ACC112 (cell line): ENCODE data around the gene LHX3.

Experiments
- H2AFZ ChIP-seq: fragments of 200-600 bp; sonication (generic); one replicate; pipeline ENCODE4 v1.6.0; 2017; ENCODE audit warnings: antibody characterized with exemption, low read length; ENCODE audit not compliant: unreplicated experiment
- H3K27ac ChIP-seq: fragments of 200-600 bp; sonication (generic); 2 replicates; pipeline ENCODE4 v1.5.1; 2014; ENCODE audit warnings: low read depth, mild to moderate bottlenecking, antibody characterized with exemption, low read length, moderate library complexity
- H3K27me3 ChIP-seq: fragments of 200-600 bp; sonication (generic); 2 replicates; pipeline ENCODE4 v1.6.1; 2014; ENCODE audit warnings: mild to moderate bottlenecking, antibody characterized with exemption, low read length, moderate library complexity, mixed read lengths; ENCODE audit not compliant: insufficient read depth
- H3K36me3 ChIP-seq: fragments of 200-600 bp; sonication (generic); 2 replicates; pipeline ENCODE4 v1.6.1; 2016; ENCODE audit warnings: mild to moderate bottlenecking, antibody characterized with exemption, low read length, moderate library complexity, mixed read lengths; ENCODE audit not compliant: insufficient read depth
- H3K4me1 ChIP-seq: fragments of 200-600 bp; sonication (generic); one replicate; pipeline ENCODE4 v1.6.1; 2016; ENCODE audit warnings: low read length, mixed read lengths; ENCODE audit not compliant: insufficient read depth, unreplicated experiment, control insufficient read depth
- H3K4me3 ChIP-seq: fragments of 200-600 bp; sonication (generic); 2 replicates; pipeline ENCODE4 v1.5.1; 2014; ENCODE audit warnings: mild to moderate bottlenecking, low read depth, low read length
- H3K79me2 ChIP-seq: fragments of 200-600 bp; sonication (generic); one replicate; pipeline ENCODE4 v1.6.0; 2016; ENCODE audit warnings: low read length; ENCODE audit not compliant: control insufficient read depth, unreplicated experiment, insufficient read depth

Gene LHX3

DNA sequence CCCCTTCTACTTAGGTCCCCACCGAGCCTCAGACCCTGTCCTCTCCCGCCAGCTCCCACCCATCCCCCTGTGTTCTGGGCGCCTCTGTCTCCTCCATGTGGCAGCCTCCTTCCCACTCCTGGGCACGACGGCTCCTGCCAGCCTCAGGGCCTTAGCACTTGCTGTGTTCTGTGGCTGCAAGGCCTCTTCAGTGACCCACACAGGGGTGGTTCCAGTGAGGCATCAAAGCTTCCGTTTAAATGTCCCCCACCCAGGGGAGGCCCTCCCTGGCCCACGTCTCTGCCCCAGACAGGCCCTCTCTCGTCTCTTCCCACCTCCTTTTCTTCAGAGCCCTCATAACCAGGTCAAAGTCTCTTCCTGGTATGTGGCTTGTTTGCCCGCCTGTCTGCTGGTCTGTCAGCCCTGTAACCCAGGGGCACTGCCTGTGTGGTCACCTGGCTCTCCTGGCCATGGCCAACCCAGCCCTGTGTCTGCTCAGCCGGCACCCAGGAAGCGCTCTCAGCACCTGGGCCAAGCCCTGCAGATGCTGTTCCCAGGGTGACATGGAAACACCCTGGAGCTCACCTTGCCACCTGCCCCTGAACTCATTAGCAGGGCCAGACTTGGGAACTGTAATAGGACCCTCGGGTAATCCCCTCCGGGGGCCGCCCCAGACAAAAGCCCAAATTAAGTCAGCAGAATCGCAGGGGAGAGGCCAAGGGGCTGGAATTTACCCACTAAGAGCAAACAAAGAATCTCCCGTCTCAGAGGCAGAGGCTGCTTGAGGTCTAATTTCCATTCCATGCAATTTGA, 33.7 kb downstream of the LHX3 start:
- H3K4me3 ChIP-seq, result no peak overlapping the region
- peaks cover 25% of the 10 kb centered on the region for H3K27me3 ChIP-seq
- H3K36me3 ChIP-seq, result no peaks in the 10 kb centered on the region
- no peak overlapping the region for H3K27ac ChIP-seq
- no peaks in the 10 kb centered on the region for H3K4me1 ChIP-seq
- no peak overlapping the region for H2AFZ ChIP-seq
- no peaks in the 10 kb centered on the region for H3K79me2 ChIP-seq

DNA sequence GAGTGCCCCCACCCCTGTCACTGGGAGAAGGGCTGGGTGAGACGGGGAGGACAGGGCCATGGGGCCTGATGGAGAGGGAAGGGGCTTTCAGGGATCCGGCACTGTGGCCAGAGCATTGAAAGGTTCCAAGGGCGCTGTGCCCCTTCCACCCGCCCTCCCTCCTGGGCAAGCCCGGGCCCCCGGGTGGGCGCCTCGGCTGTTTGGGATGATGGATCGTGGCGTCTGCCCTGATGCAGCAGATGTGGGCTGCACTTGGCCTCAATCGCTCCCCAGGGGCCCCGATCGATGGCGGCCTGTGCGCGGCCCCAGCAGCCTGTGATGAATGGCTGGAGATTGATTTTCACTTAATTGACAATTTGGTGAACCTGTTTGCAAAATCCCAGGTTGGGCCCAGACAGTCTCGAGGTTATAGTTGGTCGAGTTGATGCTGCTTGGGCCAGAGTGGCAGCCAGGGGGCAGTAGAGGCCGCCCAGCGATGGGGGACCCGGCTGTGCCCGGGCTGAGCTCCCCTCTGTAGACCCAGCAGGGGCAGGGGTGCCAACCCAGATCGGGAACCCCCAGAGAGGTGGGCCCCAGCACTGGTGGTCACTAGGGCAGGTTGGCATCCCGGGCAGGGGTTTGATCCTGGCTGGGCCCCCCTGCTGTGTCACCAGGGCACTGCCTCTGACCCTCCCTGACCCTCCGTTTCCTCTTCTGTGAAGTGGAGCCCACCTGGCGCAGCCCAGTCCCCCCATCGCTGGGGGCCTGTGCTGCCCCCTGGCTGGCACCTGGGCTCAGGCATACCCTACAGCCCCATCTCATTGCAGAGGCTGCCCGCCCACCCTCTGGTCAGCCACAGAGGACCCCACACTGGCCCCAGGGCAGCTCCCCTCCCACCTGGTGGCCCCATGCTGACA, 34.7 kb downstream of the LHX3 start:
- H3K4me3 ChIP-seq, result no peak overlapping the region
- H3K27me3 ChIP-seq, result peaks cover 29% of the 10 kb centered on the region
- H3K79me2 ChIP-seq, result no peaks in the 10 kb centered on the region
- no peaks in the 10 kb centered on the region for H3K36me3 ChIP-seq
- no peaks in the 10 kb centered on the region for H3K4me1 ChIP-seq
- H2AFZ ChIP-seq, result no peak overlapping the region
- H3K27ac ChIP-seq, result no peak overlapping the region

DNA sequence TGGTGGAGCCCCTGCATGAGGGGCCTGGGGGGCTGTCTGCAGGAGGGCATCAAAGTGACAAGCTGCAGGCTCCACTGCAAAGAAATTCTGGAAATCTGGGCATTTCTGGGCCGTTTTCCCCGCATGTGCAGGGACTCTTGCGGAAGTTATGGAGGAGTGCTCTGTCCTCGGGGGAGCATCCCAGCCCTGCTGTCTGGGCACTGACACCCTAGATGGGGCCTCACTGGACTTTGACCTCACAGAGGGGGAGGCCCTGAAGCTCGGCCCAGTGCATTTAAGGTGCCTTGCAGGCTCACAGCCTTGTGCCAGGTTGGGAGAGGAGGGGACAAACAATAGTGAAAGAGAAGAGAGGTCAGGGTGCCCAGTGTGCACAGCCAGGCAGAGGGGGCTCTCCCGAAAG, 35.4 kb downstream of the LHX3 start:
- no peak overlapping the region for H3K27ac ChIP-seq
- H3K4me1 ChIP-seq, result no peaks in the 10 kb centered on the region
- H3K27me3 ChIP-seq, result peaks cover 29% of the 10 kb centered on the region
- no peak overlapping the region for H3K4me3 ChIP-seq
- H2AFZ ChIP-seq, result no peak overlapping the region
- H3K79me2 ChIP-seq, result no peaks in the 10 kb centered on the region
- no peaks in the 10 kb centered on the region for H3K36me3 ChIP-seq

DNA sequence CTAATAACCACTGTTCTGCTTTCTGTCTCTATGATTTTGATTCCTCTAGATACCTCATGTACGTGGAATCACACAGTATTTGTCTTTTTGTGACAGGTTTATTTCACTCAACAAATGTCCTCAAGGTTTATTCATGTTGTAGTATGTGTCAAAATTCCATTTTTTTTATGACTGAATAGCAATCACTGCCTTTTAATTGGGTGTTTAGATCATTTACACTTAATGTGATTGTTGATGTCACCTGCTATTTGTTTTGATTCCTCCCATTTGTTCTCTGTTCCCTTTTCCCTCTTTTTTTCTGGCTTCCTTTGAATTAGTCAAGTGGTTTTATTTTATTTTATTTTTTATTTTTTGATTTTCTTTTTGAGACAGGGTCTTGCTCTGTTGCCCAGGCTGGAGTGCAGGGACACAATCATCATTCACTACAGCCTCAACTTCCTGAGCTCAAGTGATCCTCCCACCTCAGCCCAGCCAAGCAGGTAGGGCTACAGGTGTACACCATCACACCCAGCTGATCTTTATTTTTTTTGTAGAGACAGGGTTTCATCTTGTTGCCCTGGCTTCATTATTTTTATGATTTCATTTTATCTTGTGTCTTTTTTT, 41.6 kb downstream of the LHX3 start:
- Histone ChIP-seq H3K4me3 (no peak overlapping the region), H3K27me3 (peaks cover 13% of the 10 kb centered on the region), H3K27ac (no peak overlapping the region), H3K4me1 (no peaks in the 10 kb centered on the region), H3K36me3 (no peaks in the 10 kb centered on the region), H2AFZ (no peak overlapping the region), H3K79me2 (no peaks in the 10 kb centered on the region)

DNA sequence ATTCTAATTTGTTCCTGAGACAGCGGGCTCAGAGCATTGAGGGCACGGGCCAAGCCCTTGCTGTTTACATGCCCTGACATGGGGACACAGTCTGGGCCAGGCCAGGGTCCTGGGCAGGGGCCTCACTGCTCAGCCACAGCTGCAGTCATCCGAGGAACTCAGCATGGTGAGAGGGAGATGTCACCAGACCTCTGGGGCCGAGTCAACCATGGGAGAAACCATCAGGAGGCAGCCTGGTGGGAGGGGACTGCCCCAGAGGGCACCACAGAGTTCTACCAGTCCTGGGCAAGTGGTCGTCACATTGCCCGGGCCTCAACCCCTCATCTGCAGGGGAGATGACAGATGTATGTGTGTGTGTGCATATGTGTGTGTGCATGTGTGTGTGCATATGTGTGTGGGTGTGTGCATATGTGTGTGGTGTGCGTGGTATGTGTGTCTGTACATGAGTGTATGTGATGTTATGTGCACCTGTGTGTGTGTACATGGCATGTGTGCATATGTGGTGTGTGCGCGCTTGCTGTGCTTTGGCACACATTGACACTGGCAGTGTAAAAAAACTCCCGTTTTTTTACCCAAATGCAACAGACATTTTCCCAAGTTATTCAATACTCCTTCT, 43.8 kb downstream of the LHX3 start:
- peaks cover 3% of the 10 kb centered on the region for H3K4me1 ChIP-seq
- H3K79me2 ChIP-seq, result no peaks in the 10 kb centered on the region
- H3K4me3 ChIP-seq, result no peak overlapping the region

DNA sequence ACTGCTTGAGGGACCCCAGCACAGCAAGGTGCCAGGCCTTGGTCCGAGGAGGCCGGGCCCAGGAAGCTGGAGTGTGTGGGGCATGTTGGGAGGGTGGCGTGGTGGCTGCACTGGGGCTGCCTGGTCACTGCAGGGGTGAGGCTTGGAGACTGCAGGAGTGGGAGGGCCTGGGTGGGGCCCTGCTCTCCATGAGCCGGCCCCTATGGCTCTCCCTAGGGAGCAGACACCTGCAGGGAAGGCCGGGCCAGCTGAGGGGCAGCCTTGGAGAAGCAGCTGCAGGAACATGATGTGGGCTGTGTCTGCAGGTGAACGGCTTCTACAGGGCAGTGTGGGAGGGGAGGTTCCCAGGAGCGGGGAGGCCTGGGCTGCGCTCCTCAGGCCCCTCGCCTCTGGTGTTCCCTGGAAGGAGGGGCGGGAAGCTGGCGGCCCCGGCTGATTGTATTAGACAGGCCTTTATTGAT, 44.5 kb downstream of the LHX3 start:
- Histone ChIP-seq H3K27ac (no peak overlapping the region), H2AFZ (no peak overlapping the region), H3K27me3 (peaks cover 16% of the 10 kb centered on the region), H3K79me2 (no peaks in the 10 kb centered on the region), H3K4me1 (peaks cover 3% of the 10 kb centered on the region), H3K36me3 (no peaks in the 10 kb centered on the region), H3K4me3 (no peak overlapping the region)

More for the DNA sequence above, 43.8 kb downstream of the LHX3 start:
- Histone ChIP-seq H3K36me3 (no peaks in the 10 kb centered on the region), H2AFZ (no peak overlapping the region), H3K27ac (no peak overlapping the region), H3K27me3 (peaks cover 19% of the 10 kb centered on the region)

DNA sequence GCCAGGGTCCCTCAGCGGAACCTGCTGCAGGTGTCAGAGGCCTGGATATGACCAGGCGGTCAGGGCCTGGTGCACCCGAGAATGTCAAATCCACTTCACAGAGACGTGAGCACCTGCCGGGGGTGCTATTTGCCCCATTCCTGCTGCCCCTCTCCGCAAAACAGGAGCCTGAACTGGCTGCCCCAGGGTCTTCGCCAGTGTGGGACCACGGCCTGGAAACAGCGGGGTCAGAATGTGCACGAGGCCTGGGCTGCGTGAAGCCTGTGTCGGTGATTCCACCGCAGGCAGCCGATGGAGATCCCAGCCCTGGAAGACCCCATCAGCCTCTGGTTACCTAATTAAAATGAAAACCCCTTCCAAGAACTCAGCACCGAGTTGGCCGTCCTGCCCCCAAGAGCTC, 45.1 kb downstream of the LHX3 start:
- peaks cover 3% of the 10 kb centered on the region for H3K4me1 ChIP-seq
- no peaks in the 10 kb centered on the region for H3K79me2 ChIP-seq
- no peak overlapping the region for H2AFZ ChIP-seq
- no peaks in the 10 kb centered on the region for H3K36me3 ChIP-seq
- H3K27ac ChIP-seq, result no peak overlapping the region
- no peak overlapping the region for H3K4me3 ChIP-seq
- peaks cover 16% of the 10 kb centered on the region for H3K27me3 ChIP-seq

DNA sequence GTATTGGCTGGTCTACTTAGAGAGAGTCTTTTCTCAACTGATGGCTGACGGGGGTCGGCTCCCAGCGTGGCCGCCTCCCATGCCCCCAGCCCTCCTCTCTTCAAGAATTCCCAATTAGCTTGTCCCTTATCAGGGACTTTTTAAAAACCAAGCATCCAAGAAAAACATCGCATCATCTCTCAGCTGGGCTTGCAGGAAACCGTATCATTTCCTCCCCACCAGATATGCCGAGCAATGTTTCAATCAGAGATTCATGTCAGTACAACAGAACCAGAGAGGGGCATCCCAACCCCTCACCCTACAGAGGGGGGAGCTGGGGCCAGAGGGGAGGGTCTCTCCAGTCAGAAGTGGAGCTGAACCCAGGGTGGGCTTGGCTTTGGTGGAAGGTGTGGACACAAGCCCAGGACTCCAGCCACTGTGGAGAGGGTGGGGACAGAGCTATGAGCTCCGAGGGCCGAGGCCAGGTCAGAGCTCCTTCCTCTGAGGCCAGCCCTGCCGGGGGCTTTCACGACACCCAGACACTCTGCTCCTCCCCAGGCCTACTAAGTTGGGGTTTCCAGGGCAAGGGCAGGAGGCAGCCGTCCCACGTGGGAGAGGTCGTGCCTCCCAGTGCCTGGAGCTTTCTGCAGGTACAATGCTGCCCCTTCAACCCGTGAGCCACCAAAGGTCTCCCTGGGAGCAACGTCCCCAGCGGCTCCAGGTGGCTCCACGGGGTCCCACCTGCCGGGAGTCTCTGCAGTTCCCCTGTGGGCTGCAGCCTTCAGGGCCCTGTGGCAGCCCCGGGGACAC, 47.3 kb downstream of the LHX3 start:
- Histone ChIP-seq H3K79me2 (no peaks in the 10 kb centered on the region), H3K4me1 (peaks cover 3% of the 10 kb centered on the region), H3K4me3 (no peak overlapping the region), H3K36me3 (no peaks in the 10 kb centered on the region), H2AFZ (no peak overlapping the region), H3K27ac (no peak overlapping the region), H3K27me3 (peaks cover 14% of the 10 kb centered on the region)

DNA sequence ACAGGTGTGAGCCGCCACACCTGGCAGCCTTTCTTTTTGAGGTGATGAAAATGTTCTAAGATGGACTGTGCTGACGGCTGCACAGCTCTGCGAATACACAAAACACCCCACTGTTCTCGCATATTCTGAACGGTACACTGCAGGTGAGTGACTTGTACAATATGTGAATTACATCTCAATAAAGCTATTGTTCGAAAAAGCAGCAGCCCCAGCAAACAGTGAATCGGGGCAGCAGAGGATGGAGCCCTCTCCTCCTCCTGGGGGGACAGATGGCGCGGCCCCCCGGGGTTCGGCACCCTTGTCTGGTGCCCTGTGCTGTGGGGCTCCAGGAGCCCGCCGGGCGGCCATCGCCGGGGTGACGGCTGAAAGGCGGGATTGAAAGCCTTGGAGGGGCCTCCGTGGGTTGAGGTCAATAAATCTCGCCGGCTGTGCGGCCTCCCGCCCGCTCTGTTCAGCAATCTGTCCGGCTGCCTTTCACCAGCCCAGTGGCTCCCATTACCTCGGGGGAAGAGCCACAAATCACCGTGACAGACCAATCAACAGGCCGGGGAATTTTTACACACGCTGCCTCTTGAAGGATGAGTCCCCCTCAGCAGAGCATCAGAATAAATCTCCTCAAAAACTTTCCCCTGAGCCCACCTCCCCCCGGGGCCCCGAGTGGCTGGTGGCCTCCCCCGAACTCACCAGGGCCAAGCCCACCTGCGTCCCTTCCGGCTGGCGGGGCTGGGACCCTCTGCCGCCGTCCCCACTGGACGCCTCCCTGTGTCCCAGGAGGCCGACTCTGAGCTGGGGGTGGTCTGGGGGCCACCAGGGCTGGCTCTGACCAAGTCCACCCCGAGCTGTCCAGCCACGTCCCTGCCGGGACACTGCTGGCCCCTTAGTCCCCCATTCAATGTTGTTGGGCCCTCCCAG, 48.5 kb downstream of the LHX3 start:
- Histone ChIP-seq H3K4me1 (peaks cover 3% of the 10 kb centered on the region), H3K4me3 (no peak overlapping the region), H3K79me2 (no peaks in the 10 kb centered on the region), H3K27ac (no peak overlapping the region), H3K36me3 (no peaks in the 10 kb centered on the region), H3K27me3 (peaks cover 14% of the 10 kb centered on the region), H2AFZ (no peak overlapping the region)
